ENCODE measurements around the gene CDH12.
"Not testable (repeated sequence)": the region's sequence is repeated elsewhere in the genome, so short reads cannot be mapped to it uniquely, and the experiment has no call there.

The CDH12 gene

GRCh38 chr5:22315052-22315451 lies 538.1 kb downstream of the CDH12 start:
- DNase-seq (ENCODE audit: low read depth in 1 of 2, low spot score in 1 of 2), result not testable (repeated sequence)

GRCh38 chr5:22314548-22314947 lies 538.6 kb downstream of the CDH12 start:
- DNase-seq (ENCODE audit: low read depth in 1 of 2, low spot score in 1 of 2), result no peak

- no peak for DNase-seq (ENCODE audit: low read depth in 1 of 2, low spot score in 1 of 2)
These were observed 547.1 kb downstream of the CDH12 start for GRCh38 chr5:22306011-22306410.

GRCh38 chr5:22295832-22296231 lies 557.3 kb downstream of the CDH12 start:
- DNase-seq (ENCODE audit: low read depth in 1 of 2, low spot score in 1 of 2), result no peak

- DNase-seq (ENCODE audit: low read depth in 1 of 2, low spot score in 1 of 2), result no peak
These were observed 560.0 kb downstream of the CDH12 start for GRCh38 chr5:22293147-22293546.

- DNase-seq (ENCODE audit: low read depth in 1 of 2, low spot score in 1 of 2), result no peak
These were observed 575.0 kb downstream of the CDH12 start for GRCh38 chr5:22278164-22278563.

GRCh38 chr5:22277006-22277405 lies 576.1 kb downstream of the CDH12 start:
- DNase-seq (ENCODE audit: low read depth in 1 of 2, low spot score in 1 of 2), result no peak

- not testable (repeated sequence) for DNase-seq (ENCODE audit: low read depth in 1 of 2, low spot score in 1 of 2)
These were observed 587.3 kb downstream of the CDH12 start for GRCh38 chr5:22265855-22266254.

- DNase-seq (ENCODE audit: low read depth in 1 of 2, low spot score in 1 of 2), result no peak
These were observed 595.0 kb downstream of the CDH12 start for GRCh38 chr5:22258139-22258538.

GRCh38 chr5:22250528-22250927 lies 602.6 kb downstream of the CDH12 start:
- no peak for DNase-seq (ENCODE audit: low read depth in 1 of 2, low spot score in 1 of 2)

GRCh38 chr5:22249209-22249729 lies 603.9 kb downstream of the CDH12 start:
- no peak for DNase-seq (ENCODE audit: low read depth in 1 of 2, low spot score in 1 of 2)

- no peak for DNase-seq (ENCODE audit: low read depth in 1 of 2, low spot score in 1 of 2)
These were observed 607.4 kb downstream of the CDH12 start for GRCh38 chr5:22245770-22246169.

GRCh38 chr5:22242532-22242931 lies 610.6 kb downstream of the CDH12 start:
- DNase-seq (ENCODE audit: low read depth in 1 of 2, low spot score in 1 of 2), result no peak

GRCh38 chr5:22238047-22238446 lies 615.1 kb downstream of the CDH12 start:
- no peak for DNase-seq (ENCODE audit: low read depth in 1 of 2, low spot score in 1 of 2)

- DNase-seq (ENCODE audit: low read depth in 1 of 2, low spot score in 1 of 2), result no peak
These were observed 626.7 kb downstream of the CDH12 start for GRCh38 chr5:22226423-22226822.

- DNase-seq (ENCODE audit: low read depth in 1 of 2, low spot score in 1 of 2), result no peak
These were observed 630.1 kb downstream of the CDH12 start for GRCh38 chr5:22223079-22223478.

GRCh38 chr5:22213703-22214495 lies 639.2 kb downstream of the CDH12 start:
- DNase-seq (ENCODE audit: low read depth in 1 of 2, low spot score in 1 of 2), result not testable (repeated sequence)

- not testable (repeated sequence) for DNase-seq (ENCODE audit: low read depth in 1 of 2, low spot score in 1 of 2)
These were observed 640.7 kb downstream of the CDH12 start for GRCh38 chr5:22212254-22212991.

- not testable (repeated sequence) for DNase-seq (ENCODE audit: low read depth in 1 of 2, low spot score in 1 of 2)
These were observed 644.7 kb downstream of the CDH12 start for GRCh38 chr5:22208463-22208862.

- DNase-seq (ENCODE audit: low read depth in 1 of 2, low spot score in 1 of 2), result not testable (repeated sequence)
These were observed 664.5 kb downstream of the CDH12 start for GRCh38 chr5:22188651-22189050.

- not testable (repeated sequence) for DNase-seq (ENCODE audit: low read depth in 1 of 2, low spot score in 1 of 2)
These were observed 665.4 kb downstream of the CDH12 start for GRCh38 chr5:22187632-22188228.

GRCh38 chr5:22169226-22169625 lies 683.9 kb downstream of the CDH12 start:
- DNase-seq (ENCODE audit: low read depth in 1 of 2, low spot score in 1 of 2), result not testable (repeated sequence)
